Panc1 (cell line): ENCODE results near the gene INPPL1.

Experiments used
- CTCF ChIP-seq: fragments of 450-650 bp; IDR thresholded peaks from 2 replicates; pipeline ENCODE4 v1.5.1; 2017; ENCODE audit warnings: mild to moderate bottlenecking
- POLR2AphosphoS5 ChIP-seq: IDR thresholded peaks from 2 replicates; pipeline ENCODE4 v1.6.1; 2012; ENCODE audit warnings: mild to moderate bottlenecking, low read depth, low read length, moderate library complexity
- TCF7L2 ChIP-seq: IDR thresholded peaks from 2 replicates; pipeline ENCODE4 v1.6.1; 2011; ENCODE audit warnings: mild to moderate bottlenecking, low read depth, low read length, inconsistent platforms
- TF ChIP-seq, protein P1 (sequence below), 2 experiments: IDR thresholded peaks; 2 replicates each; pipeline ENCODE4 v1.6.1; 2011 to 2012; ENCODE audit warnings: low read depth in 2 of 2, control low read depth in 1 of 2, low read length in 1 of 2, mild to moderate bottlenecking in 1 of 2, moderate library complexity in 1 of 2; ENCODE audit not compliant: insufficient read depth in 1 of 2

DNA sequence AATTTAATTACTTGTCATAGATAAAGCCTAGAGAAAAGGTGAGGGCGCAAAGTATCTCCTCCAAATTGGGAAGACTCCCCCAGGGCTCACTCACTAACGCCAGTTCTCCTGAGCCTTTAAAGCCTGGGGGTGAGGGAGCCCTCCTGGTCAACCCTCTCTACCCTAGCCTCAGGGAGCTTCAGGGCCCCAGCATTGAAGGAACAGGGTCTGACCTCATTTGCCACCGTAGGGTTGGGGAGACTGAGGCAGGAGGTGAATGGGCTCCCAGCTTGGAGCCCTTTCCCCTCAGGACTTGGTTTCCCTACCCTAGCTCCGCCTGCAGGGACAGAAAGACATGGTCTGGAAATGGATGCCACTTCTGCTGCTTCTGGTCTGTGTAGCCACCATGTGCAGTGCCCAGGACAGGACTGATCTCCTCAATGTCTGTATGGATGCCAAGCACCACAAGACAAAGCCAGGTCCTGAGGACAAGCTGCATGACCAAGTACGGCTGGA is 6.3 kb upstream of the INPPL1 start:
- TF ChIP-seq CTCF (no peak), POLR2AphosphoS5 (no peak), TCF7L2 (no peak)
- TF ChIP-seq, protein P1, sequence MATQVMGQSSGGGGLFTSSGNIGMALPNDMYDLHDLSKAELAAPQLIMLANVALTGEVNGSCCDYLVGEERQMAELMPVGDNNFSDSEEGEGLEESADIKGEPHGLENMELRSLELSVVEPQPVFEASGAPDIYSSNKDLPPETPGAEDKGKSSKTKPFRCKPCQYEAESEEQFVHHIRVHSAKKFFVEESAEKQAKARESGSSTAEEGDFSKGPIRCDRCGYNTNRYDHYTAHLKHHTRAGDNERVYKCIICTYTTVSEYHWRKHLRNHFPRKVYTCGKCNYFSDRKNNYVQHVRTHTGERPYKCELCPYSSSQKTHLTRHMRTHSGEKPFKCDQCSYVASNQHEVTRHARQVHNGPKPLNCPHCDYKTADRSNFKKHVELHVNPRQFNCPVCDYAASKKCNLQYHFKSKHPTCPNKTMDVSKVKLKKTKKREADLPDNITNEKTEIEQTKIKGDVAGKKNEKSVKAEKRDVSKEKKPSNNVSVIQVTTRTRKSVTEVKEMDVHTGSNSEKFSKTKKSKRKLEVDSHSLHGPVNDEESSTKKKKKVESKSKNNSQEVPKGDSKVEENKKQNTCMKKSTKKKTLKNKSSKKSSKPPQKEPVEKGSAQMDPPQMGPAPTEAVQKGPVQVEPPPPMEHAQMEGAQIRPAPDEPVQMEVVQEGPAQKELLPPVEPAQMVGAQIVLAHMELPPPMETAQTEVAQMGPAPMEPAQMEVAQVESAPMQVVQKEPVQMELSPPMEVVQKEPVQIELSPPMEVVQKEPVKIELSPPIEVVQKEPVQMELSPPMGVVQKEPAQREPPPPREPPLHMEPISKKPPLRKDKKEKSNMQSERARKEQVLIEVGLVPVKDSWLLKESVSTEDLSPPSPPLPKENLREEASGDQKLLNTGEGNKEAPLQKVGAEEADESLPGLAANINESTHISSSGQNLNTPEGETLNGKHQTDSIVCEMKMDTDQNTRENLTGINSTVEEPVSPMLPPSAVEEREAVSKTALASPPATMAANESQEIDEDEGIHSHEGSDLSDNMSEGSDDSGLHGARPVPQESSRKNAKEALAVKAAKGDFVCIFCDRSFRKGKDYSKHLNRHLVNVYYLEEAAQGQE (IDR thresholded peaks at IDR 0.05; ENCODE audit: insufficient read depth in 1 of 2, low read depth in 2 of 2, low read length in 1 of 2), result no peak
